ENCODE data around the gene SEMA3B.

DNA sequence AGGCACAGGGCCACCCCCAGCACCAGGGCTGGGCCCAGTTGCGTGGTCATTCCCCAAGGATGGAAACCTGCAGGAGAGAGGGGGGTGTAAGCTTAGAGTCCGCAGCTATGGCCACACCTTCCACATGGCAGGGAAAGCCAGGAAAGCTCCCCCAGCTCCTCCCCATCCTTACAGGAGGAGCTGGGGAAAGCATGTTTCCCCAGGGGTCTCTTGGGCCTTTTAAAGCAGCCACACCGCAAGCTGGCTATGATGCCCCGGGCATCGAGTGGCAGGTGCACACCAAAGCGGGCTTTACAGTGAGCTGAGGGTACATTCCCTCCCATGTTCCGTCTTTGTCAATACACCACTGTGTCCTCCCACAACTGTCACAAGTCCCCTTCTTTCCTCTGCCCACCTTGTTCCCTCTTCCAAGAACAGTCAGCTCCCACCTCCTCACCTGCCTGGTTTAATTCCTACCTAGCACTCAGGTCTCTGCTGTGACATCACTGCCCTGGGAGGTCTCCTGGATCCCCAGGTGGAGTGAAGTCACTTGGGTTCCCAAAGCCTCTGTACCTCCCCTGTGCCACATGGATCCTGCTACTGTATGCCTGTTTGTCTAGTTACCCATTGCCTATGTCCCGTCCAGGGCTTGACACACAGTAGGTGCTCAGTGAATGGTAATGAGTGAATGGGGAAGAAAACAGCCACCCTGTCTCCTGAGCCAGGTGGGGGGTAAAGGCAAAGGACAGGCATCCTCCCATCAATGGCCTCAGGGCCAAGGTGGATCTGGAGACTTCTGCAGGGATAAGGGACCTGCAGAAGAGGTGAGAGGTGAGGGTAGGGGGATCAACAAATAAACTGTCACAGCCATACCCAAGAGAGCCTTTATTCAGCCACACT, 26.8 kb downstream of the SEMA3B start:
- TF ChIP-seq, protein P1, sequence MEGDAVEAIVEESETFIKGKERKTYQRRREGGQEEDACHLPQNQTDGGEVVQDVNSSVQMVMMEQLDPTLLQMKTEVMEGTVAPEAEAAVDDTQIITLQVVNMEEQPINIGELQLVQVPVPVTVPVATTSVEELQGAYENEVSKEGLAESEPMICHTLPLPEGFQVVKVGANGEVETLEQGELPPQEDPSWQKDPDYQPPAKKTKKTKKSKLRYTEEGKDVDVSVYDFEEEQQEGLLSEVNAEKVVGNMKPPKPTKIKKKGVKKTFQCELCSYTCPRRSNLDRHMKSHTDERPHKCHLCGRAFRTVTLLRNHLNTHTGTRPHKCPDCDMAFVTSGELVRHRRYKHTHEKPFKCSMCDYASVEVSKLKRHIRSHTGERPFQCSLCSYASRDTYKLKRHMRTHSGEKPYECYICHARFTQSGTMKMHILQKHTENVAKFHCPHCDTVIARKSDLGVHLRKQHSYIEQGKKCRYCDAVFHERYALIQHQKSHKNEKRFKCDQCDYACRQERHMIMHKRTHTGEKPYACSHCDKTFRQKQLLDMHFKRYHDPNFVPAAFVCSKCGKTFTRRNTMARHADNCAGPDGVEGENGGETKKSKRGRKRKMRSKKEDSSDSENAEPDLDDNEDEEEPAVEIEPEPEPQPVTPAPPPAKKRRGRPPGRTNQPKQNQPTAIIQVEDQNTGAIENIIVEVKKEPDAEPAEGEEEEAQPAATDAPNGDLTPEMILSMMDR (IDR thresholded peaks at IDR 0.05): no peak
- no peak for TF ChIP-seq ZFX (IDR thresholded peaks at IDR 0.05; ENCODE audit: borderline replicate concordance)
